Measurements from ENCODE around the gene ATP6V1C2.
"Not testable (repeated sequence)": the region's sequence is repeated elsewhere in the genome, so short reads cannot be mapped to it uniquely, and the experiment has no call there.

- TF ChIP-seq CTCF (IDR thresholded peaks at IDR 0.05; ENCODE audit: poor library complexity, severe bottlenecking); EZH2 (IDR thresholded peaks at IDR 0.05; ENCODE audit: borderline replicate concordance, insufficient read depth, low read length, poor library complexity, severe bottlenecking); TAF1 (IDR thresholded peaks at IDR 0.05; ENCODE audit: low read depth); MXI1 (conservative IDR thresholded peaks at IDR 0.05; ENCODE audit: poor library complexity, severe bottlenecking); RAD21 (conservative IDR thresholded peaks at IDR 0.05); POLR2AphosphoS5 (IDR thresholded peaks at IDR 0.05); SMC3 (conservative IDR thresholded peaks at IDR 0.05; ENCODE audit: poor library complexity): not testable (repeated sequence)
These were observed 84.6 kb downstream of the ATP6V1C2 start for GRCh38 chr2:10805990-10806389.

Measured in neural cell (in vitro differentiated cells).